ENCODE measurements around the gene CRACR2A.

The CRACR2A gene

DNA sequence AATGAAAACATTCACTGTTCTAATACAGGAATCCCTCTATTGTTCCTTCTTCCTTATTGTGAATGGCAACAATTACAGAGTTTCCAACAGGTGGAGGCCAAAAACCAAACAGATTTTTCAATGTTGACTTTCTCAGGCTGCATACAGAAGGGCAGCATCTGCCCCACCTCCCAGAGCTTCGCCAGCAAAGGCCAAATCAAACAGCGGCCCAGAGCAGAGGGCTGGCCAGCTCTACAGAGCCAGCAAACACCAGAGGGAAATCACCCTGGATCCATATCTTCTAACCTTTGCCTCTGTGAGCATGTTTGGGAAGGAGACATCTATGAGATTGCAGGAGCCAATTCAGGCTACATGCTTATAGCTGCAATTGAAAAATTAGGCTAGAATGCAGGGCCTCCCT, 4.4 kb upstream of the CRACR2A start:
- no peak overlapping the region for H4K8ac ChIP-seq (ENCODE audit: low read depth, low read length)
- H3K4me2 ChIP-seq (ENCODE audit: low read length): no peak overlapping the region
- H4K12ac ChIP-seq (ENCODE audit: low read depth, low read length): no peak overlapping the region
- no peak overlapping the region for H3K27ac ChIP-seq (ENCODE audit: low read depth, low read length)
- H2BK120ac ChIP-seq (ENCODE audit: insufficient read depth, low read length, poor library complexity): no peak overlapping the region
- H2BK12ac ChIP-seq (ENCODE audit: low read length): no peak overlapping the region
- peaks cover 2% of the 10 kb centered on the region for H3K79me1 ChIP-seq (ENCODE audit: low read length)
- no peak overlapping the region for H3K9ac ChIP-seq (ENCODE audit: low read length)
- H4K91ac ChIP-seq (ENCODE audit: low read depth, low read length): no peak overlapping the region
- H3K14ac ChIP-seq (ENCODE audit: low read length): no peak overlapping the region
- no peaks in the 10 kb centered on the region for H3K79me2 ChIP-seq (ENCODE audit: control insufficient read depth, insufficient read depth, low read length, poor library complexity)
- peaks cover 4% of the 10 kb centered on the region in 2 experiments for H3K4me1 ChIP-seq (ENCODE audit: control insufficient read depth in 1 of 2, insufficient read depth in 2 of 2, low read length in 2 of 2)
- no peak overlapping the region for H3K23ac ChIP-seq (ENCODE audit: low read length)
- no peaks in the 10 kb centered on the region for H3K27me3 ChIP-seq (ENCODE audit: insufficient read depth, low read length)
- no peak overlapping the region for H2AK5ac ChIP-seq (ENCODE audit: low read length)
- WGBS (ENCODE audit: extremely low coverage, insufficient coverage, insufficient read length): no CpG with 5 or more reads among the region's 2 CpGs
- H3K4ac ChIP-seq (ENCODE audit: low read depth, low read length): no peak overlapping the region
- no peaks in the 10 kb centered on the region for H3K36me3 ChIP-seq (ENCODE audit: control insufficient read depth in 1 of 2, insufficient read depth in 2 of 2, low read length in 2 of 2)
- H2AFZ ChIP-seq (ENCODE audit: insufficient read depth, low read length, poor library complexity): no peak overlapping the region
- DNase-seq: no peak
- H3K4me3 ChIP-seq (ENCODE audit: low read depth, low read length): no peak overlapping the region
- no peak overlapping the region for H3K18ac ChIP-seq (ENCODE audit: low read length)
- no peak overlapping the region for H2BK5ac ChIP-seq (ENCODE audit: low read depth, low read length, poor library complexity)
- no peaks in the 10 kb centered on the region for H3K9me3 ChIP-seq (ENCODE audit: insufficient read depth, low read depth, low read length)

- Histone ChIP-seq H4K8ac (ENCODE audit: low read depth, low read length) (no peak overlapping the region), H3K4ac (ENCODE audit: low read depth, low read length) (no peak overlapping the region), H2AK5ac (ENCODE audit: low read length) (no peak overlapping the region), H3K14ac (ENCODE audit: low read length) (no peak overlapping the region), H2BK120ac (ENCODE audit: insufficient read depth, low read length, poor library complexity) (no peak overlapping the region), H3K4me2 (ENCODE audit: low read length) (no peak overlapping the region), H4K12ac (ENCODE audit: low read depth, low read length) (no peak overlapping the region), H3K4me3 (ENCODE audit: low read depth, low read length) (no peak overlapping the region), H3K9me3 (ENCODE audit: insufficient read depth, low read depth, low read length) (no peaks in the 10 kb centered on the region), H3K27ac (ENCODE audit: low read depth, low read length) (no peak overlapping the region), H3K36me3 (ENCODE audit: control insufficient read depth in 1 of 2, insufficient read depth in 2 of 2, low read length in 2 of 2) (no peaks in the 10 kb centered on the region), H3K18ac (ENCODE audit: low read length) (no peak overlapping the region), H3K27me3 (ENCODE audit: insufficient read depth, low read length) (no peaks in the 10 kb centered on the region), H3K4me1 (ENCODE audit: control insufficient read depth in 1 of 2, insufficient read depth in 2 of 2, low read length in 2 of 2) (peaks cover 4% of the 10 kb centered on the region in 2 experiments), H3K79me2 (ENCODE audit: control insufficient read depth, insufficient read depth, low read length, poor library complexity) (no peaks in the 10 kb centered on the region), H2BK12ac (ENCODE audit: low read length) (no peak overlapping the region), H2AFZ (ENCODE audit: insufficient read depth, low read length, poor library complexity) (no peak overlapping the region), H3K9ac (ENCODE audit: low read length) (no peak overlapping the region), H2BK5ac (ENCODE audit: low read depth, low read length, poor library complexity) (no peak overlapping the region), H3K23ac (ENCODE audit: low read length) (no peak overlapping the region), H4K91ac (ENCODE audit: low read depth, low read length) (no peak overlapping the region), H3K79me1 (ENCODE audit: low read length) (peaks cover 2% of the 10 kb centered on the region)
- no CpG with 5 or more reads among the region's 3 CpGs for WGBS (ENCODE audit: extremely low coverage, insufficient coverage, insufficient read length)
- no peak for DNase-seq
Measured at GRCh38 chr12:3755898-3756297, 3.0 kb upstream of the CRACR2A start.

DNA sequence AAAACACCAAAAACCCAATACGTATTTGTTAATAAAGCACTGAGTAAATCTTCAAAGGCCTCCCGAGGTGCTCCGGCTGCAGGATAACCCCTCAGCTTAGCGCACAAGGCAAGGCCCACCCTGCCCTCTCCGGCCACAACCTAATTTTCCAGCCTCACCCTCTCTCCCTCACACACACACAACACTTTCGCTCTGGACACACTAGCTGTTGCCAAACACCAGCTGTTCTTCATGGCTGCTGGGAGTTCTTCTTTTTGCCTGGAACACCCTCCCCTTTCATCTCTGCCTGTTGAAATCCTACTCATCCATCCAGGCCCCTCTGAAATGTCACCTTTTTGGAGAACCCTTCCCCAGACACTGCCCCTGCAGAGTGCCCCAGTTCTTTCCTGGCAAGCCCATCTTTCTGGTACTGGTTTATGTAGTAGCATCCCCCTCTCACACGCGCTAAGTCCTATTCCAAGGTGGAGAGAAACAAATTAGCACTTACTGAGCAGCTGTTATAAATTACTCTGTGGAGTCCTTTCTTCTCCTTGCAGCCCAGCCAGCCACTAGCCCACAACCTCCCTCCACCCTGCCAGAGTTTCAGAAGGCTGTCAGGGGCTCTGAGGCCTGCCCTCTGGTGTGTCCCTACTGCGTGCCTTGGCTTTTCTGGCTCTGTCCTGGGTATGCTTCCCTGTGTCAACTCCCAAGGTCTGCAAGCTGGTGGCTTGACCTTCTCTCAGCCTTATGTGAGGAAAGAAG, 805 bp upstream of the CRACR2A start:
- H3K9ac ChIP-seq (ENCODE audit: low read length): no peak overlapping the region
- WGBS (ENCODE audit: extremely low coverage, insufficient coverage, insufficient read length): no CpG with 5 or more reads among the region's 9 CpGs

GRCh38 chr12:3752096-3752709, 706 bp downstream of the CRACR2A start:
- Histone ChIP-seq H3K79me1 (ENCODE audit: low read length) (peaks cover 2% of the 10 kb centered on the region), H2BK12ac (ENCODE audit: low read length) (no peak overlapping the region), H2BK120ac (ENCODE audit: insufficient read depth, low read length, poor library complexity) (no peak overlapping the region), H3K9ac (ENCODE audit: low read length) (no peak overlapping the region), H3K18ac (ENCODE audit: low read length) (no peak overlapping the region), H2AFZ (ENCODE audit: insufficient read depth, low read length, poor library complexity) (no peak overlapping the region), H3K9me3 (ENCODE audit: insufficient read depth, low read depth, low read length) (no peaks in the 10 kb centered on the region), H3K4me2 (ENCODE audit: low read length) (peak overlapping the region; percentile 71), H2BK5ac (ENCODE audit: low read depth, low read length, poor library complexity) (no peak overlapping the region), H4K12ac (ENCODE audit: low read depth, low read length) (no peak overlapping the region), H3K4me3 (ENCODE audit: low read depth, low read length) (no peak overlapping the region), H3K27me3 (ENCODE audit: insufficient read depth, low read length) (no peaks in the 10 kb centered on the region), H4K8ac (ENCODE audit: low read depth, low read length) (no peak overlapping the region), H2AK5ac (ENCODE audit: low read length) (no peak overlapping the region), H3K4me1 (ENCODE audit: control insufficient read depth in 1 of 2, insufficient read depth in 2 of 2, low read length in 2 of 2) (peaks cover 4% of the 10 kb centered on the region in 2 experiments), H3K4ac (ENCODE audit: low read depth, low read length) (no peak overlapping the region), H4K91ac (ENCODE audit: low read depth, low read length) (no peak overlapping the region), H3K79me2 (ENCODE audit: control insufficient read depth, insufficient read depth, low read length, poor library complexity) (no peaks in the 10 kb centered on the region), H3K36me3 (ENCODE audit: control insufficient read depth in 1 of 2, insufficient read depth in 2 of 2, low read length in 2 of 2) (no peaks in the 10 kb centered on the region), H3K14ac (ENCODE audit: low read length) (no peak overlapping the region), H3K27ac (ENCODE audit: low read depth, low read length) (no peak overlapping the region), H3K23ac (ENCODE audit: low read length) (no peak overlapping the region)
- no CpG with 5 or more reads among the region's 18 CpGs for WGBS (ENCODE audit: extremely low coverage, insufficient coverage, insufficient read length)
- DNase-seq: peak in 1 of 2 donors; percentile 7

More for the DNA sequence above, 805 bp upstream of the CRACR2A start:
- no peak overlapping the region for H4K91ac ChIP-seq (ENCODE audit: low read depth, low read length)
- no peak overlapping the region for H3K27ac ChIP-seq (ENCODE audit: low read depth, low read length)
- no peak overlapping the region for H2BK5ac ChIP-seq (ENCODE audit: low read depth, low read length, poor library complexity)
- no peak overlapping the region for H3K23ac ChIP-seq (ENCODE audit: low read length)
- H3K4me3 ChIP-seq (ENCODE audit: low read depth, low read length): no peak overlapping the region
- no peaks in the 10 kb centered on the region for H3K36me3 ChIP-seq (ENCODE audit: control insufficient read depth in 1 of 2, insufficient read depth in 2 of 2, low read length in 2 of 2)
- DNase-seq: no peak
- no peaks in the 10 kb centered on the region for H3K9me3 ChIP-seq (ENCODE audit: insufficient read depth, low read depth, low read length)
- H4K12ac ChIP-seq (ENCODE audit: low read depth, low read length): no peak overlapping the region
- no peaks in the 10 kb centered on the region for H3K27me3 ChIP-seq (ENCODE audit: insufficient read depth, low read length)
- no peak overlapping the region for H2BK120ac ChIP-seq (ENCODE audit: insufficient read depth, low read length, poor library complexity)
- H2BK12ac ChIP-seq (ENCODE audit: low read length): no peak overlapping the region
- H3K14ac ChIP-seq (ENCODE audit: low read length): no peak overlapping the region
- no peak overlapping the region for H3K4ac ChIP-seq (ENCODE audit: low read depth, low read length)
- no peaks in the 10 kb centered on the region for H3K79me2 ChIP-seq (ENCODE audit: control insufficient read depth, insufficient read depth, low read length, poor library complexity)
- H2AFZ ChIP-seq (ENCODE audit: insufficient read depth, low read length, poor library complexity): no peak overlapping the region
- H3K4me2 ChIP-seq (ENCODE audit: low read length): peak overlapping the region; percentile 71
- peaks cover 4% of the 10 kb centered on the region in 2 experiments for H3K4me1 ChIP-seq (ENCODE audit: control insufficient read depth in 1 of 2, insufficient read depth in 2 of 2, low read length in 2 of 2)
- no peak overlapping the region for H4K8ac ChIP-seq (ENCODE audit: low read depth, low read length)
- peaks cover 2% of the 10 kb centered on the region for H3K79me1 ChIP-seq (ENCODE audit: low read length)
- no peak overlapping the region for H2AK5ac ChIP-seq (ENCODE audit: low read length)
- H3K18ac ChIP-seq (ENCODE audit: low read length): no peak overlapping the region
